GM10248 (cell line): Measurements from ENCODE around the gene PTGDR.

Source experiments
- CTCF ChIA-PET: fragments of 300-600 bp; sonication (Branson Sonifier 250); formaldehyde crosslinking; extraction: SDS; loops from one replicate; lab custom pipeline; 2021; ENCODE audit warnings: antibody characterized with exemption; lab: Yijun Ruan, JAX
- POLR2A ChIA-PET: fragments of 350-650 bp; sonication (Branson Sonifier 250); formaldehyde crosslinking; extraction: SDS; loops from one replicate; lab custom pipeline; 2020; ENCODE audit warnings: antibody characterized with exemption; lab: Yijun Ruan, JAX
- DNase-seq: peaks from one replicate; pipeline ENCODE4 v3.0.0; 2012; ENCODE audit errors: extremely low spot score
- CTCF ChIP-seq: IDR thresholded peaks from 2 replicates; pipeline ENCODE4 v1.5.1; 2012; ENCODE audit warnings: mild to moderate bottlenecking, low read depth; ENCODE audit errors: extremely low read depth, missing control alignments, control extremely low read depth

The PTGDR gene

GRCh38 chr14:52258783-52259182 lies 8.7 kb upstream of the PTGDR start:
- no peak for DNase-seq
- POLR2A ChIA-PET, result no interaction called here
- TF ChIP-seq CTCF, result no peak
- CTCF ChIA-PET, result interaction anchor here (0.7 to 1.3 kb wide), 2 partner anchors 10 to 11 kb away, joined by 3 to 4 read pairs; no protein-coding TSS in a partner anchor

- no peak for DNase-seq
- ChIA-PET POLR2A (no interaction called here), CTCF (no interaction called here)
- TF ChIP-seq CTCF, result no peak
Measured at GRCh38 chr14:52259434-52259833, 8.1 kb upstream of the PTGDR start.

- no peak for TF ChIP-seq CTCF
- CTCF ChIA-PET, result no interaction called here
Measured at GRCh38 chr14:52262600-52262999, 4.9 kb upstream of the PTGDR start.

DNA sequence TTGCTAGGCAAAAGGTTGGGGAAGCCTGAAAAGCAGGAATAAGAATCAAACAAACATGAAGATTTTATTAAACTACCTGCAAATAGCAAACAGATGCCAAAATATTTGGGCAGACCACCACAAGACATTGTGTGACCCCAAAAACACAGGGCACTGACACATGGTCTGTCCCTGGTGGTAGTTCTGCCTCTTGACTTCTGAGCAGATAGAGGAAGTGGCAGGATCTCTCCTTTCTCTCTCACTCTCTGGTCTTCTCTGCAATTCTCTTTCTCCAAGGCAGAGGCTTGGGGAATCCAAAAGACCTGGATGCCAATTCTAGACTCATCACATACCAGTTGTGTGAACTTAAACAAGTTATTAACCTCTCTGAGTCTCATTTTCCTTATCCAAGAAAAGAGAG lies 4.3 kb upstream of the PTGDR start:
- no peak for TF ChIP-seq CTCF
- POLR2A ChIA-PET, result no interaction called here
- DNase-seq, result no peak
- CTCF ChIA-PET, result no interaction called here

More at GRCh38 chr14:52262600-52262999, 4.9 kb upstream of the PTGDR start:
- DNase-seq, result no peak
- POLR2A ChIA-PET, result no interaction called here

DNA sequence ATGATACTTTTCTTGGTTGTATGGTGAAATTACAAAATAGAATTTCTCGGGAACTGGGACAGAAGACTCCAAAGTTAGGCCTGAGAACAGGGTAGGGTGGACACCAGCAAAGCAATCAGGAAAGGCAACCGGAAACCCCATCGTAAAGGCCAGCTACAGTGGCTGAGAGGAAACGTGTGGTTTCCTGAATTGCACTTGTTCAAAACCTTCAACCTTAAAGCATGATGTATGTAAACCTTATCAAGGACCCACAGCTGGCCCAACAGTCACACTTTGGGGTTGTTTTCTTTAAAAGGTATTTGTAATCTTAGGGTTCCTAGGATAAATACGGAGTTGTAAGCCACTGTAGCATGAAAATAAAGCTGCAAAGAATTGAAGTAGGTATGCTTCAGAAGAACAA lies 2.2 kb upstream of the PTGDR start:
- no peak for DNase-seq
- TF ChIP-seq CTCF, result no peak
- POLR2A ChIA-PET, result no interaction called here

GRCh38 chr14:52266179-52266578 lies 1.3 kb upstream of the PTGDR start:
- no peak for DNase-seq
- TF ChIP-seq CTCF, result no peak
- ChIA-PET CTCF (no interaction called here), POLR2A (no interaction called here)

More for the DNA sequence above, 2.2 kb upstream of the PTGDR start:
- CTCF ChIA-PET, result interaction anchor here (0.9 kb wide), 1 partner anchor 11 kb away, joined by 6 read pairs; no protein-coding TSS in a partner anchor
